ENCODE results near the gene SIX1.

DNA sequence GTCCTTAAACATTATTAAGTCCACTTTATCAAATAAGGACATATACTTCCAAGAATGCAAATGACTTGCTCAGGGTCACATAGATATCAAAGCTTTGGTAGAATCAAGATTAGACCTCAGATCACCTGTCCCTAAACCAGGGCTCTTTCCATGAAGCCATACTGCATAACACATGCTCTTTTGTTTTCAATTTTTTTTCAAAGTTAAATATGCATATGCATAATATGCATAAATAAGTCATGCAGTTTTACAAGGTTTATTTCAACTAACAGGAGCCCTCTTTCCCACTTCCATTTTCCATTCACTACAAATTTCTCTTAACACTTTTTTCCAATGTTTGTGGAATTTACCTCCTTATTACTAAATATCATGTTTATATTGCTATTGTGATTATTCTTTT is 53.1 kb downstream of the SIX1 start:
- TF ChIP-seq, protein P1, sequence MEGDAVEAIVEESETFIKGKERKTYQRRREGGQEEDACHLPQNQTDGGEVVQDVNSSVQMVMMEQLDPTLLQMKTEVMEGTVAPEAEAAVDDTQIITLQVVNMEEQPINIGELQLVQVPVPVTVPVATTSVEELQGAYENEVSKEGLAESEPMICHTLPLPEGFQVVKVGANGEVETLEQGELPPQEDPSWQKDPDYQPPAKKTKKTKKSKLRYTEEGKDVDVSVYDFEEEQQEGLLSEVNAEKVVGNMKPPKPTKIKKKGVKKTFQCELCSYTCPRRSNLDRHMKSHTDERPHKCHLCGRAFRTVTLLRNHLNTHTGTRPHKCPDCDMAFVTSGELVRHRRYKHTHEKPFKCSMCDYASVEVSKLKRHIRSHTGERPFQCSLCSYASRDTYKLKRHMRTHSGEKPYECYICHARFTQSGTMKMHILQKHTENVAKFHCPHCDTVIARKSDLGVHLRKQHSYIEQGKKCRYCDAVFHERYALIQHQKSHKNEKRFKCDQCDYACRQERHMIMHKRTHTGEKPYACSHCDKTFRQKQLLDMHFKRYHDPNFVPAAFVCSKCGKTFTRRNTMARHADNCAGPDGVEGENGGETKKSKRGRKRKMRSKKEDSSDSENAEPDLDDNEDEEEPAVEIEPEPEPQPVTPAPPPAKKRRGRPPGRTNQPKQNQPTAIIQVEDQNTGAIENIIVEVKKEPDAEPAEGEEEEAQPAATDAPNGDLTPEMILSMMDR (conservative IDR thresholded peaks at IDR 0.05; ENCODE audit: low read depth, low read length): no peak
- TF ChIP-seq SMC3 (IDR thresholded peaks at IDR 0.05; ENCODE audit: low read depth, low read length) (no peak), BHLHE40 (IDR thresholded peaks at IDR 0.05; ENCODE audit: low read depth, low read length) (no peak), NFE2L2 (IDR thresholded peaks at IDR 0.05; ENCODE audit: low read depth, low read length) (no peak), POLR2A (IDR thresholded peaks at IDR 0.05; ENCODE audit: low read depth, low read length) (no peak), RFX5 (IDR thresholded peaks at IDR 0.05; ENCODE audit: low read depth, low read length) (no peak), FOS (IDR thresholded peaks at IDR 0.05; ENCODE audit: low read depth, low read length) (no peak), ELK1 (IDR thresholded peaks at IDR 0.05; ENCODE audit: borderline replicate concordance, low read depth, low read length) (no peak), RCOR1 (IDR thresholded peaks at IDR 0.05; ENCODE audit: insufficient replicate concordance, low read length) (no peak), CEBPB (IDR thresholded peaks at IDR 0.05; ENCODE audit: low read depth, low read length) (no peak)
- TF ChIP-seq, protein P2, sequence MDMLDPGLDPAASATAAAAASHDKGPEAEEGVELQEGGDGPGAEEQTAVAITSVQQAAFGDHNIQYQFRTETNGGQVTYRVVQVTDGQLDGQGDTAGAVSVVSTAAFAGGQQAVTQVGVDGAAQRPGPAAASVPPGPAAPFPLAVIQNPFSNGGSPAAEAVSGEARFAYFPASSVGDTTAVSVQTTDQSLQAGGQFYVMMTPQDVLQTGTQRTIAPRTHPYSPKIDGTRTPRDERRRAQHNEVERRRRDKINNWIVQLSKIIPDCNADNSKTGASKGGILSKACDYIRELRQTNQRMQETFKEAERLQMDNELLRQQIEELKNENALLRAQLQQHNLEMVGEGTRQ (IDR thresholded peaks at IDR 0.05; ENCODE audit: low read depth, low read length): no peak
